GM19035 (cell line): ENCODE data around the gene EPN3.
A peak's percentile ranks its signal among the peaks of the same experiment; 100 is the strongest.

Experiments
- ATAC-seq: cut with Tn5 transposase; IDR thresholded peaks from one replicate; pipeline ENCODE4 v1.9.1; 2021; ENCODE audit not compliant: unreplicated experiment

Gene EPN3

DNA sequence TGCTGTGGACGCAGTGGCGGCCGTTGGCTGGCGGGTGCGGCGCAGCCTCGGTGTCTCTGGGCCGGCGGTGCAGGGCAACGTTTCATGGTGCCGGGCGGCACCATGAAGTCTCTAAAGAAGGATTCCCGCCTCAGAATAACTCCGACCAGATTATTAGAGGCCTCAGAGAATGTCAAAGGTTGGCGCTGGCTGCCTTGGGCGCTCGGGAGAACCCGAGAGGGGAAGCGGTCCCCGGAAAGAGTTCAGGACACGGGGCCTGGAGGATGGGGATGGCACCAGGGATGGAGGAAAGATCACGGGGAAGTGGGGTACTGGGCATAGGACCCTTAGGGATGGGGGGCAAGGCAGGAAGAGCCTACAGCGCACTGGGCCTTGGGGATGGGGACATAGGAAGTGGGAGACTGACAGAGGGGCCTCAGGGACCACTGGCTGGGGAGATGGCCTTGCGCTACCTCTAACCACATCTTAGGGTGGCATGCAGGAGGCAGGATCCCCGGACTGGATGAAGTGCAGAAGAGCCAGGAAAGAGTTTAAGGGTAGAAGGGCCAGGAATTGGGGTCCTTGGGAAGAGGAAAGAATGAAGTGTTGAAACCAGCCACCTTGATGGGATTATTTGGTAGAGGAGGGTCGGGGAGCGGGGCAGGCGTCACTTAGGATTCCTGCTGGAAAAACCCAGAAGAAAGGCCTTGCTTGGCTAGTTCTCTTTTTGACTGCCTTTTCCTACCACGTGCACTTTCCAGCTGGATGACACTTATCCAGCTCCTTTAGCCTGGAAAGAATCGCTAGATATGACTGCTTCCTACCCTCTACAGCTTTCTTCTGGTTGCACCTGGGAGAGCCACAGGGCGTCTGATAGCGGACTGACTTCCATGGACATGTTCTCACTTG, 23.7 kb upstream of the EPN3 start:
- ATAC-seq, result no peak

DNA sequence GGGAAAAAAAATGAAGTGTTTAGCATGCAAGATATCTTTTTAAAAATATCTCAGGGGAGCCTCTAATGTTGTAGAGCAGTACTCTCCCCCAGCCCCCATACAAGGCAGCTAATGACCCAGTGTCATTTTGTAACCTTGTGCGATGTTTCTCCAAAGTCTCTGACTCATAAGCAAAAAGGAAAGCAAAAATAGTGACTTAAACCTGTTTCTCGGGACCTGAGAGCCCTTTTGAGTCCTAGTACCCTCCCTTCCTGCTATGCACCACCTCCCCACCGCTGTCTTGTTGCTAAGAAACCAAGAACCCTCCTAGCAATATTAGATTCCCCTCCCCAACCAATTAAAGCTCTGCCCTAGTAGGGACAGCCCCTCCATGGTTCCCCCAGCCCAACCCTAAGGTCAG, 21.5 kb upstream of the EPN3 start:
- peak; percentile 72 for ATAC-seq

DNA sequence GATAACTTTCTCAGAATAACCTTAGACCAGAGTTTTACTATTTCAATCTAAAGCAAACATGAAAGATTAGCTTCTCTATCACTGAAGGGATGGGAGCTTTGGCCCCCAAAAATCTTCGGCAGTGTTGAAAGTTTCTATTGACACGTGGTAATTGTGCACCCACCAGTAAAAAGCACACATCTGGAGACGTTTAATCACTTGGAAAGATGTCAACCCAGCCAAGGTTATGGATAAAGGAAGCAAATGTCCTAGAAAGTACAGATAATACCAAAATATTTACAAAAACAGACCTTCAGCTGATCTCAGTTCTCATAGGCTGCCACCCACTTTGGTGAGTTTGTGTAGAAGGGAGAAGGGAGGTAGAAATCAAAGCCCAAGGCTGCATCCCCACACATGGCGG, 19.0 kb upstream of the EPN3 start:
- ATAC-seq, result no peak

DNA sequence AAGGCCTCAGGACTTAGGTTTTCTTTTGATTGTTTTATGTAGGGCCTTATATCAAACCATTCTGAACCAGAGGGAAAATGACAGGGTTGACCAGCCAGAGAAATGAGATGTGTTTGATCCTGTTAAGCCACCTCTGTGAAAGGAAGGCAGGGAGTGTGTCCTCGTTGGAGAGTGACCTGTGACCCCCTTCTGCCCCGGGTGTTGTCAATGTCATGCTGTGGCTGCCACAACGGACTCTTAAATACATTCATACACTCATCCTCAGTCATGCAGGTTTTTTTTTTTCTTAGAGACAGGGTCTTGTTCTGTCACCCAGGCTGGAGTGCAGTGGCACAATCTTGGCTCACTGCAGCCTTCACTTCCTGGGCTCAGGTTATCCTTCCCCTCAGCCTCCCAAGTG, 18.1 kb upstream of the EPN3 start:
- ATAC-seq, result no peak

DNA sequence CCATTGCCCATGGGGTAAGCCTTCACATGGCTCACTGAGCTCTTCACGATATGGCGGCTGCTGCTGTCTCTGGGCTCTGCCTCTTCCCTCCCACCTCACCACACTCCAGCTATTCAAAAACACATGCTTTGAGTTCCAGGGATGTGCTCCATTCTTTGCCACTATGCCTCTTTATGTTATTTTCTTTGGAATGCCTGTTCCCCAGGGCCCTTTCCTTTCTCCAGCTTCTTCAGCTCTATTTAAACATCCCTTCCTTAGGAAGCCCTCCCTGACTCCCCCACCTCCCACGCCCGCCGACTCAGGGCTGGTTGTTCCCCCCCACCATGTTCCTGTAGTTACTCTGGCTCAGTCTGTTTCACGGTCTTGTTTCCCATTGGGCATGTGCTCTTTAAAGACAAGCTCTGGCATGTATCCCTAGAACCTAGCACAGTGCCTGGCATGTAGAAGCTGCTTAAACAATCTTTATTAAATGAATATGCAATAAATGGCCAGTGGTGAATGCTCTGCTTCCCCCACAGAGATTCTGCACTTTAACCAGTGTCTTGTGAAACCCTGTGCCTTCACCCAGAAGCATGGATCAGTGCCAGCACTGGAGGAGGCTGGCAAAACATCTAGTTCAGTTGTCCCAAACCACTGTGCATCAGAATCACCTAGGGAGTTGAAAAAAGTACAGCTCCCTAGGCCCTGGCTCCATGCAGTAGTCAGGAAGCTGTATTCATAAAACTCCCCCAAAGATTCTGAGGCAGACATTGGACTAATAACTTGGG, 17.4 kb upstream of the EPN3 start:
- no peak for ATAC-seq

DNA sequence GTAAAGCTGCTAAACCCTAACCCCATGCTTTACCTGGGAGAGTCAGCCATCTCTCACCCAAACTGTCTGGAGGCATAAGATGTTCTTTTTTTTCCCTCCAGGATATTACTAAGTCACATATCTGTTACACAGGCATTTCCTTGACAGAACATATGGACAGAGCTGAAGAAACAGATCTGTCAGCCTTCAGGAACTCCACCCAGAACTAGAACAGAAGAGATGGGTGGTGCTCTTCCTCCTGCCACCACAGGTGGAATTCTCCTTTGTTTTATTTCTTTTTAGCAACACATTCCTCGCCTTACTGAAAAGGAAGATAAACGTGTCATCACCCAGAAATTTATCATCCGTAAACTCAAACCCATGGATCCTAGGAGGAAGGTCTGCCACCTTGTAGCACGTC, 15.5 kb upstream of the EPN3 start:
- no peak for ATAC-seq

DNA sequence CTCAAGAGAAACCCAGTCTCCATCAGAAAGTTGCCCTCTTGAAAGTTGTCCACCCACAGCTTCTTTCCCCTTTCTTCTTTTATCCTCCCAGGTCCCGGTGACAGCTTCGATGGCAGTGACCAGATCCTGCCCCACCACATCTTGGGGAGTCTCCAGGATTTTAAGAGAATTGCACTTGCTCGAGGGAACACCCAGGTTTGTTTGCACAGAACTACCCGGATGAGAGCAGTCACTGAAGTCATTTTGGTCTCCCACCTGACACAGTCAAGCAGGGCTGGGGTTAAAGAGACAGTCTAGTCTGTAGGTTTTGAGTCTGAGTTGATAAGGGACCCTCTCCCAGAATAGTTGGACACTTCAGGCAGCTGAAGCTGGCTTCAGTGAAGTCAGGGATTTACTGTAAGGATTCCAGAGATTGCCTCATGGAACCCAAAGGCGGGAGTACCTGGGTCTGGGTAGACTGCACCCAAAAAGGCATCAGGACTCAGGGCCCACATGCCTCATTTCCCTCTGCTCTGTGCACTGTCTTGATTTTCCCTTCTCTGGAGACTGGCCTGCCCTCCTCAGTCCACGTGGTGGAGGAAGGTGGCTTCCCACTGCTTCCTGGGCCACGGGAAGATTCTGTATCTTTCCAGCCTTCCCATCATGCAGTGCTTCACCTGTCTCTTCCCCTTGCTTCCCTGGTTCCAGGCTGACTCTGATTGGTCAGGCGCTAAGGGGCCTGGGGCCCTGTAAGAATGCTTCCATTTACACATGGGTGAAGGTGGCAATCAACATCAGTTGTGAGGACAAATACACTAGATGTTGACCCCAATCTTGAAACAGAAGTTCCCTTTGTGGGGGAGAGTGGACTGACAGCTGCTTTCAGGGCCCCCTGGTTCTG, 14.8 kb upstream of the EPN3 start:
- no peak for ATAC-seq

DNA sequence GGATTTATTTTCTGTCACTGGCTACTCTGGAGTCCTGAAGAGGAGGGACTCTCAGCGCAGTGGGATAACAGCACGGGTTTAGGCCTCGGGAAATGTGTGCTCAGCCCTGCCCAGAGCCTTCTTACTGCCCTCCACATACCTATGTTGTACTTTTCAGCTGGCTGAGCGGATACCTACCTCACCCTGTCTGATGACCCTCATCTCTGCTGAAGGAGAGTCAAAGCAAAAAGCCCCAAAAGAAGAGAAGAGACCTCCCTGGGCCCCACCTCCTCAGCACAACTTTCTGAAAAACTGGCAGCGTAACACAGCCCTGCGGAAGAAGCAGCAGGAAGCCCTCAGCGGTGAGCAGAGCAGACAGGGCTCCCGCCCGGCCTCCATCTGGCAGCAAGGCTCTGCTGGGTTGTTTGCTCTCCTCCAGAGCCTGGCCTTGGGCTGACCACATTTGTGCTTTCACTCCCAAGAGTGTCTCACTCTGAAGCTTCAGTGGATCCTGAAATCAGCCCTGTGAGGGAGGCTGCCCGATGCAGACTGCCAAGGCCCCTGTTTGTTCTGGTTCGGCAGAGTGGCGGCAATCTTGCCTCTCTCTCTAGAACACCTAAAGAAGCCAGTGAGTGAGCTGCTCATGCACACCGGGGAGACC, 14.0 kb upstream of the EPN3 start:
- no peak for ATAC-seq

DNA sequence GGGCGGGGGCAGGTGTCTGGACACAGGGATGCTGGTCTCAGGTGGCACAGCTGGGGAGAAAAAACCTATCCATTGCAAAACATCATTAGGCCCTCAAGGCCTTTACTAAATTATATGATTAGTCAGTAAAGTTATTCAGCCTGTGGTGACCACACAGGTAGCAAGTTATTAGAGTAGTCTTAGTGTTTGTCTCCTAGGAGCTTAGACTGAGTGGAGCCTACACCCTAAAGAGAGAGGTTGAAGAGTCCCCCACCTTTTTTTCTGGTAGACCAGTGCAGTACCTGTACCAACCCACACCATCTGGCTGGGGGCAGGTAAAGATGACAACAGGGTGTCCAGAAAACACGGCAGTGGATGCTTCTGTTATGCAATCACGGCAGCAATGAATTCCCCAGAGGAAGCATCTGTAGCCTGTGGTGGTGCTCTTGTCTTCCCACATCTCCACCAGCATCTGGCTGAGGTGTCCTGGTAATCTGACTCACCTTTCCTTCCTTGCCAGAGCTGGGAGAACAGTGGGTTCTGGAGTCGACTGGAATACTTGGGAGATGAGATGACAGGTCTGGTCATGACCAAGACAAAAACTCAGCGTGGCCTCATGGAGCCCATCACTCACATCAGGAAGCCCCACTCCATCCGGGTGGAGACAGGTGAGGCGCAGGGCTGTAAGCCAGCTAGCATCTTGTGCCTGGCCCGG, 13.2 kb upstream of the EPN3 start:
- no peak for ATAC-seq

DNA sequence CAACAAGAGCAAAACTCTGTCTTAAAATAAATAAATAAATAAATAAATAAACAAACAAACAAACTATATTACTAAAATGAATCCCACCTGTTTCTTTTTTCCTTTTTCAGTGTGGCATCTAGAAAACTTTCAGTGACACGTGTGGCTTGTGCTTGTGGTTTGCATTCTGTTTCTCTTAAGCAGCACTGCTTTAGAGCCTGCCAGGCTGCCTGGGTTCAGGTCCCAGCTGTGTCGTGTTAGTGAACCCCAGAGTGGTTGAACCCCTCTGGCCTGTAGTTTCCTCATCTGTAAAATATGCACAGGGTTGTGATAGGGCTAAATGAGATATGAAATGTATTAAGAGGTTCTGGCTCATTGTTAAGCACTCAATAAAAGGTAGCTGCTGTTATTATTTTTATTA, 12.1 kb upstream of the EPN3 start:
- no peak for ATAC-seq

DNA sequence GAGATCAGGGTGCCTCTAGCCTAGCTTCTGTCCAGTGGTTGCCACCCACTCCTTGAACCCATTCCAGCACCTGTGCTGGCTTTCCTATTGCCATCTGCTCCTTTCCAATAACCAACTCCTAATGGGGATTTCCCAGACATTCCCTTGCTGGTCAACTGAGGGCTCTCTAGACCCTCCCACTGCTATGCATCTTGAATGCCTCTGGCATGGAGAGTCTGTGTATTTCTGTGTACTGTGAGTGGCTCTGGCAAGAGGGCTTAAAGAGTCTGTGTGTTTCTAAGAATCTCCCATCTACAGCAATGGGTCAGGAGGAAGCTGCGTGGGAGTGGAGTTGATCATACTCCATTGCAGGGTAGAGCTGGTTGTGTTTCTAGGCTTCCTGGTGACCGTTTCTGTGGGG, 11.0 kb upstream of the EPN3 start:
- no peak for ATAC-seq

DNA sequence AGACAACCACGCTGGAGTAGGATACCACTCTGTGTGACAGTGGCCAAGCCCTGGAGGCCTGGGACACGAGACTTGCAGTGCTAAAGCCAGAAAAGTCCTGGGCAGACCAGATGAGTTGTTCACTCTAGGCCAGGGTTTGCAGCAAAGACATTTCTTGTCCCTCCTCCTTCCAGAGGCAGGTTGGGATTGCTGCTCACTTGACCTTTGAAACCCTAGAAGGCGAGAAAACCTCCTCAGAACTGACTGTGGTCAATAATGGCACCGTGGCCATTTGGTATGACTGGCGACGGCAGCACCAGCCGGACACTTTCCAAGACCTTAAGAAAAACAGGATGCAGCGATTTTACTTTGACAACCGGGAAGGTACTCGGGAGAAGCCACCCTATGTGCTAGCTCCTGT, 9.8 kb upstream of the EPN3 start:
- ATAC-seq, result no peak

DNA sequence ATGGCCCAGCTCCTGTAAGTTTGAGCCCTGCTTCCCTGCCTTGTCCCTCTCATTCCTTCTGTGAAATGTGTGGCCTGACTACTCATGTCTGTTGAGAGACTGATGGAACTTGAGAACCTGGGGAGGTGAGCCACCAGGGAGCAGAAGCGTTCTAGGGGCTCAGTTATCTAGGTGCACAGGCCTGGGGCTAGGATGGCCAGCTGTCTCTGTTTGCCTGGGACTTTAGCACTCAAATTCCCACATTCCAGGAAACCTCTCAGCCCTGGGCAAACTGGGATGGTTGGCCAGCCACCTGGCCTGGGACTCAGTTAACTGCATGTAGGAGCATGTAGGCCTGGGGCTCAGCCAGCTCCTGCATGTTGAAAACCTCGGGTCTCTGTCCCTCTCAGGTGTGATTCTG, 9.3 kb upstream of the EPN3 start:
- ATAC-seq, result no peak

DNA sequence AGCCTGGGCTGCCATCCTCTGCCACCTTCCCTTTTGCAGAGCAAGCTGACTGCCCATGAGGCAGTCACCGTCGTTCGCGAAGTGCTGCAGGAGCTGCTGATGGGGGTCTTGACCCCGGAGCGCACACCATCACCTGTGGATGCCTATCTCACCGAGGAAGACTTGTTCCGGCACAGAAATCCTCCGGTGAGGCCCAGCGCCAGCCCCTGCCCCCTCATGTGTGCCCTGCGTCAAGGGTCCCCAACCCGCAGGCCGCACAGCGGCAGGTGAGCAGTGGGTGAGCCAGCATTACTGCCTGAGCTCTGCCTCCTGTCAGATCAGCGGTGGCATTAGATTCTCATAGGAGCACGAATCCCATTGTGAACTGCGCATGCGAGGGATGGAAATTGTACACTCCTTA, 7.7 kb upstream of the EPN3 start:
- no peak for ATAC-seq

DNA sequence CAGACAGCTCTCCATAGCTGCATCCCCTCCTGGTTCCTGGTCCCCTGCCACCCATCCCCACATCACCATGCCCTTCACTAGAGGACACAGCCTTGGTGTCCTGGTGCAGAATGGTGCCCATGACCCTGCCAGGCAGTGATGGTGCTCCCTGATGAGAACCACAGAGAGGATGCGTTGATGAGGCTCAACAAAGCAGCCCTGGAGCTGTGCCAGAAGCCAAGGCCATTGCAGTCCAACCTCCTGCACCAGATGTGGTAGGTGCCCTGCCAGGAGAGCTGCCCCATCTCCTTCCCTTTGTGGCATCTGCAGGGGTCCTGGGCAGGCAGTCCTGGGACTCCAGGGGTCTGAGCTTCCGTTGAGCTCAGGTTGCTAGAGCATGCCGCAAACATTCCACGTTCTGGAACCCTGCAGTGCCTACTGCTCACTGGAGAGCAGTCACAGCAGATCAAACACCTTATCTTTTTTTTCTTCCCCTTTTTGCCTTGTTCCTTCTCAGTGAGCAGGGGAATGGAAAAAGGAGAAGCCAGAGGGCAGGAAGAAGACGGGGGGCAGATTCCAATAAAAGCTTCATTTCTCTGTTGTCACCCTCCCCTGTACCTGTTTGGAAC, 5.3 kb upstream of the EPN3 start:
- ATAC-seq, result no peak

DNA sequence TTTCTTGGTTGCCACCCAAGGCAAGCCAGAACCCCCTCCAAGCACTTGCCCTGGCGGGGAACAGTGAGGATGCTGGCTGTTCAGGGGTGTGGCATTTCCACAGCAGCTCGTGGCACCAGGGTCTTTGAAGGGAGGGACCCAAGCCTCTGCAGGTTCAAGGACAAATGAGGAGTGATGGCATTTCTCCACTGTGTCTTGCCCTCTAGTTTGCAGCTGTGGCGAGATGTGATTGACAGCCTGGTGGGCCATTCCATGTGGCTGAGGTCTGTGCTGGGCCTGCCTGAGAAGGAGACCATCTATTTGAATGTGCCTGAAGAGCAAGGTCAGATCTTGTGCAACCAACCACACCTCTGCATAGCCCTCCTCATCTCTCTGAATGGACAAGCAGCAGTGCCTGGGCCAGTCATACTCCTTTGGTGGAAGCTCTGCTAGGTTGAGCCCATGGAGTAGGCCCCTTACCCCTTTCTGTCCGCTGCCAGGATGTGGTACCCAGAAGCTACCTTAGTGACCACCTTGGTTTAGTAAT, 4.5 kb upstream of the EPN3 start:
- no peak for ATAC-seq

DNA sequence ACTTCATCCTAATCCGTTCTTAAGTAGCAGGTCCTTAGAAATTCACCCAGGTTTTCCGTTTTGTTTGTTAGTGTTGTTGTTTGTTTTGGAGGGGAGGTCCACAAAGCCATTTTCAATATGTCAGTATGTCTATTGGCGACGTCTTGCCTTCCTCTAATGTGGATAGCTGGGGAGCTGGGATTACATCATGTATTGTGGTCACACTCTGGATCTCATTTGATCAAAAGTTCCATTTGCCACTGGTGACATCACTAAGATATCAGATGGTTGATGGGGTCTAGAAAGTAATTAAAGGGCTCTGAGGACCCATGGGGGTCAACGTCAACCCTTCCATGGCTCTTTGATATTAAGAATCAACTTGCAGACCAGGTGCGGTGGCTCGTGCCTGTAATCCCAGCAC, 2.7 kb upstream of the EPN3 start:
- no peak for ATAC-seq

DNA sequence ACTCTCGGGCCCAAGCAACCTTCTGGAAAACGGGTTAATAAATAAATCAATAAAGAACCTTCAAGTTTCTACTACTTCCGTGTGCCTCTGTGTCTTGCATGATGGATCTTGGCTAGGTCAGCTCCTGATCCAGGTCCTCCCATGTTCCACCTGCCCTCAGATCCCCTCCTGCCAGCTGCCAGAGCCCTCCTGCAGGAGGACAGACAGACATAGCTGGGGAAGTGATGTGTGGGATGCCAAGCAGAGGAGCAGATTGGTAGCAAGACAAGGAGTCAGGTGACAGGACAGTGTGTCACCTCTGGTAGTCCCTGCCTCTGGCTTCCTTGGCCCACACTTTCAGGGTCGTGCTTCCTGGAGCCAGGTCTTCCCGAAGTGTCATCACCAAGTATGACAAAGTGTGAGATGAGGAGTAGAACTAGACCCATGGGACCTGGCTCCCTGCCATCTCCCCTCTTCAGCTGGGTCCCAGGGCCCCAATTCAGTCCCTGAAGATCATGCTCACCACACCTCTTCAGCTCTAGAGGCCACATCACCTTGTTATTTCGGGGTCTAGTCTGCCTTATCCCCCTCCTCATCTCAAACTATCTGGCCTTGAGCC, 1.0 kb upstream of the EPN3 start:
- no peak for ATAC-seq

DNA sequence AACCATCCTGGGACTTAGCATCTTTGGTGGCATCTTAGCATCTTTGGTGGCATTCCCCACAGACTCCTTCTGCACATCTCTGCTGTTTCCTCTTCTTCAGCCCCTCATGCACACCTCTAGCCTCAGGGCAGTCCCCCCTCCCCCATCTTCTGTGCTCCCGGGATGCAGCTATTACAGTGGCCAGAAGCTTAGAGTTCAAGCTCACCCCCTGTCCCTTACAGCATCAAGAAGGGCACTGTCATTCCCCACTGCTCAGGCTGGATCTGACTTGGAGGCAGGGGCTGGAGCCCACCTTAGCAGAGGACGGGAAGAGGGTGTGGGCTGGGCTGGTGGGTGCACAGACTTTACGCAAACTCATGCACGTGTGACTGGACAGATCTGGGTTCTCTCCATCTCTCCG, 650 bp downstream of the EPN3 start:
- ATAC-seq, result no peak
